Tibial artery (tissue), 4 donors: ENCODE data around the gene NINJ2.
A peak's percentile ranks its signal among the peaks of the same experiment; 100 is the strongest.

Source experiments
- DNase-seq, 2 donors: peaks; one replicate each; pipeline ENCODE4 v3.0.0-alpha.2; 2019
- H3K27ac ChIP-seq, 2 donors: fragments of 200-600 bp; sonication (generic) in 1 of 2; 1 replicate in 1 of 2; 2 replicates in 1 of 2; pipeline ENCODE4 v1.5.1; 2018 to 2019; ENCODE audit warnings: mild to moderate bottlenecking in 1 of 2
- H3K27me3 ChIP-seq, 2 donors: fragments of 200-600 bp; sonication (generic) in 1 of 2; one replicate each; pipeline versions ENCODE4 v1.5.1 to v1.6.0; 2016 to 2019
- H3K36me3 ChIP-seq, 3 donors: fragments of 200-600 bp; sonication (generic) in 2 of 3; one replicate each; pipeline ENCODE4 v1.5.1; 2016 to 2019; ENCODE audit warnings: mild to moderate bottlenecking in 2 of 3
- H3K4me1 ChIP-seq, 4 donors: fragments of 200-600 bp; sonication (generic) in 2 of 4; 1 replicate in 3 of 4; 2 replicates in 1 of 4; pipeline ENCODE4 v1.5.1; 2016 to 2019
- H3K4me3 ChIP-seq, 2 donors: fragments of 200-600 bp; sonication (generic) in 1 of 2; 1 replicate in 1 of 2; 2 replicates in 1 of 2; pipeline ENCODE4 v1.5.1; 2018 to 2019; ENCODE audit warnings: mild to moderate bottlenecking in 2 of 2
- H3K9me3 ChIP-seq, 3 donors: fragments of 200-600 bp; sonication (generic) in 1 of 3; one replicate each; pipeline ENCODE4 v1.5.1; 2016 to 2019
- intact Hi-C: fragments of 100-400 bp; cut with DNase I; formaldehyde crosslinking; loops from one replicate; pipeline ENCODE4 v1.15.0; 2023; ENCODE audit warnings: low total_unique reads
- TF ChIP-seq, protein P1 (sequence below), 2 experiments: fragments of 200-600 bp in 1 of 2; fragments of 450-650 bp in 1 of 2; IDR thresholded peaks; one replicate each; pipeline ENCODE4 v1.5.1; 2017 to 2019; ENCODE audit warnings: antibody characterized with exemption in 2 of 2, mild to moderate bottlenecking in 1 of 2, moderate library complexity in 1 of 2

NINJ2 gene

DNA sequence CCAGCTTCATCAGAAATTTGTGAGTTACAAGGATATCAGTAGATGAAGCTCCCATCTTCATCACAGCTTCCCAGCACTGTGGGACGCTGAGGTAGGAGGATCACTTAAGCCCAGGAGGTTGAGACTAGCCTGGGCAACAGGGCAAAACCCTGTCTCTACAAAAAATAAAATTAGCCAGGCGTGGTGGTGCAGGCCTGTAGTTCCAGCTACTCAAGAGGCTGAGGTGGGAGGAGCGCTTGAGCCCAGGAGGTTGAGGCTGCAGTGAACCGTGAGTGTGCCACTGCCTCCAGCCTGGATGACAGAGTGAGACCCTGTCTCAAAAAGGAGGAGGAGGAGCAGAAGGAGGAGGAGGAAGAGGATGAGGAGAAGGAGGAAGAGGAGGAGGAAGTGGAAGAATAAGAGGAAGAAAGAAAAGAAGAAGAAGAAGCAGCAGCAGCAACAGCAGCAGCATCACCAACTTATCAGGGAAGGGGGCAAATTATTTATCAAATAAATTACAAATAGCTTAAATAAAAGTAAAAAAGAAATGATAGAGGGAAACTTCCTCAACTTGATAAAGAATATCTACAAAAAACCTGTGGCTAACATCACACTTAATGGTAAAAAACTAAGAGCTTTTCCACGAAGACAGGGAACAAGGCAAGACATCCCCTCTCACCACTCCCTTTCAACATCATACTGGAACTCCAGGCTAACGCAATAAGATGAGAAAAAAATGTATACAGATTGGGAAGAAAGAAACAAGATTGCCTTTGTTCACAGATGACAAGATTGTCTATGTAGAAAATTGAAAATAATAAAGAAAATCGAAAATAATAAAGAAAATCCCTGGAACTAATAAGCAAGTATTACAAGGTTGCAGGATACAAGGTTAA is 69.6 kb downstream of the NINJ2 start:
- no peaks in the 10 kb centered on the region for H3K27me3 ChIP-seq
- DNase-seq: no peak
- no peak overlapping the region for H3K27ac ChIP-seq
- intact Hi-C loops: no loop called here
- no peak overlapping the region for H3K4me3 ChIP-seq
- no peaks in the 10 kb centered on the region for H3K4me1 ChIP-seq
- H3K9me3 ChIP-seq: no peaks in the 10 kb centered on the region
- TF ChIP-seq, protein P1, sequence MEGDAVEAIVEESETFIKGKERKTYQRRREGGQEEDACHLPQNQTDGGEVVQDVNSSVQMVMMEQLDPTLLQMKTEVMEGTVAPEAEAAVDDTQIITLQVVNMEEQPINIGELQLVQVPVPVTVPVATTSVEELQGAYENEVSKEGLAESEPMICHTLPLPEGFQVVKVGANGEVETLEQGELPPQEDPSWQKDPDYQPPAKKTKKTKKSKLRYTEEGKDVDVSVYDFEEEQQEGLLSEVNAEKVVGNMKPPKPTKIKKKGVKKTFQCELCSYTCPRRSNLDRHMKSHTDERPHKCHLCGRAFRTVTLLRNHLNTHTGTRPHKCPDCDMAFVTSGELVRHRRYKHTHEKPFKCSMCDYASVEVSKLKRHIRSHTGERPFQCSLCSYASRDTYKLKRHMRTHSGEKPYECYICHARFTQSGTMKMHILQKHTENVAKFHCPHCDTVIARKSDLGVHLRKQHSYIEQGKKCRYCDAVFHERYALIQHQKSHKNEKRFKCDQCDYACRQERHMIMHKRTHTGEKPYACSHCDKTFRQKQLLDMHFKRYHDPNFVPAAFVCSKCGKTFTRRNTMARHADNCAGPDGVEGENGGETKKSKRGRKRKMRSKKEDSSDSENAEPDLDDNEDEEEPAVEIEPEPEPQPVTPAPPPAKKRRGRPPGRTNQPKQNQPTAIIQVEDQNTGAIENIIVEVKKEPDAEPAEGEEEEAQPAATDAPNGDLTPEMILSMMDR (IDR thresholded peaks at IDR 0.05): no peak
- H3K36me3 ChIP-seq: no peaks in the 10 kb centered on the region

DNA sequence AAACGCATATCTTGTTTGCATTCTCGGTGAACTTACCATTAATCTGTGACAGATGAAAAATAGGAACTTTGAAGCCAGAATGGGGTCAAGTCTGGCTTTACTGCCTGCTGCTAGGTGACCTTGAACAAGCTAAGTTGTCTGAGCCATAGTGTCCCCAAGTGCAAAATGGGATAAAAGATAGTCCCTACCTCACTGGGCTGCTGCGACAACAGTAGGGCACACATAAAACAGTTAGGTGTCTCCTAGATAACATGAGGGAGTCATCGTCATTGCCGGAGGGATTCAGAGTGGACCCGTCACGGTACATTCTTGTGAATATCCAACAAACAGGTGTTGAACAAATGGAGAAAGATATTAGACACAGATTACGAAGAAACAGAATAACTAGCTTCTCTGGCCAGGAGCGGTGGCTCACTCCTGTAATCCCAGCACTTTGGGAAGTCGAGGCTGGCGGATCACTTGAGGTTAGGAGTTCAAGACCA is 71.2 kb downstream of the NINJ2 start:
- Histone ChIP-seq H3K4me3 (no peak overlapping the region), H3K9me3 (no peaks in the 10 kb centered on the region), H3K4me1 (no peaks in the 10 kb centered on the region), H3K27me3 (no peaks in the 10 kb centered on the region), H3K27ac (no peak overlapping the region), H3K36me3 (no peaks in the 10 kb centered on the region)
- DNase-seq: no peak
- intact Hi-C loops: no loop called here
- TF ChIP-seq, protein P1 (IDR thresholded peaks at IDR 0.05): no peak

DNA sequence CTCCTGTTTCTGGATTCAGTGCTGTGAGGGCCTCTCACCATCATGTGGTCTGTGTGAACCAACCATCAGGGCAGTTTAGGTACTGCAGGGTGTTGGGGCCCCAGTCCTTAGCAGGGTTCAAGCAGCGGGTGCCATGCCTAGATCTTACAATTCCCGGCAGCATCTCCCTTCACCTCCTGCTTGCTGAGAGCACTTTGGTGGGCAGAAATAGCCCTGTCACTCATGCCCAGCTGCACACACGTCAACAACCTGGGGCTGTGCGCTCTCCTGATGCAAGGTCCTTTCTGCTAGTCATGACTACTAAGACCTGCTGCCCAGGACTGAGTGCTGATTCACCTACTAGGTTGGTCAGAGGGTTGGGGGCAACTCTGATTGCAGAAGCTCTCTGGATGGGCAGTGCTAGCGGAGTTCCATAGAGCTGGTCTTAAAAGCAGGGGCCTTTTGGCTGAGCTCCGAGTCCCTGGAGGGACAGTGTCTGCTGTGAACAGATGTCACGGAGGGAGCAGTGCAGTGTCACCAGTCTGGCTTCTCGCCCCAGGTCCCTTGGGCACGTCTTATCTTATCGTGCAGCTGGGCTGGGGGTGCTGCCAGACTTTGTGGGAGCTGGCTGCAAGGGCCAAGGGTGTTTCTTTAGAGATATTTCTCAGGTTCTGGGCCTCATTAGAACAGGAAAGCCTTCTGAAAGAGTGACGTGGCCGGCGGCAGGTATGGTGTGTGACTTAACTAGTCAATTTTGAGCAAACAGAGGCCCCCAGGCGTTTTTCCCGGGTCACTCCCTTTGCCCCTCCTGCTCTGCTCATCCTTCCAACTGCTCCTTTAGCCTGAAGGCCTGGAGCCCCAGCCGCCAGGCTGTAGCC is 71.8 kb downstream of the NINJ2 start:
- H3K4me3 ChIP-seq: no peak overlapping the region
- intact Hi-C loops: no loop called here

DNA sequence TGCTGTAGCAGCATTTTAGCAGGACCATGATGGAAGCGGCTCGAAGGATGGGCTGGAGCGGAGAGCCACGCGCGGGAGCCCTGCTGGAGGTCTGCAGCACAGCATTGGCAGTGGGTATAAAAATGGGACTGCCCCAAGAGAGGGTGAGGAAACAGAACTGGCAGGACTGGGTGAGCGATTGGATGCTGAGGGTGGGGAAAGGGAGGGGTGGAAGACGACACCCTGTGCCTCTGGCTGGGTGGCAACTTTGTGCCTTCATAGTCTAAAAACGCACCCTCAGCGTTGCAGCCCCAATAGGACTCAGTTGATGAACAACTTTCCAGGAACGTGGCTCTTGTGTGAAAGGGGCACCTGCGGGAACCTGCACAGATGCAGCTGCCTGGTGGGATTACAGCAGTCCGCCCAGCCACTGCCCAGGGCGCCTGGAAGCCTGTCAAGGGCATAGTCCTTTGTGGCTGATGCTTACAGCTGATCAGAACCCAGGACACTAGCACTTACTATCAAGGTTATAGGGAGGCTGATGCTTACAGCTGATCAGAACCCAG is 73.0 kb downstream of the NINJ2 start:
- peak in 1 of 2 donors; percentile 24 for DNase-seq
- H3K4me1 ChIP-seq: no peaks in the 10 kb centered on the region
- no peaks in the 10 kb centered on the region for H3K27me3 ChIP-seq
- H3K4me3 ChIP-seq: no peak overlapping the region
- TF ChIP-seq, protein P1 (IDR thresholded peaks at IDR 0.05): no peak
- intact Hi-C loops: no loop called here
- H3K9me3 ChIP-seq: no peaks in the 10 kb centered on the region
- no peaks in the 10 kb centered on the region for H3K36me3 ChIP-seq
- H3K27ac ChIP-seq: no peak overlapping the region

More for the DNA sequence above, 71.8 kb downstream of the NINJ2 start:
- no peaks in the 10 kb centered on the region for H3K27me3 ChIP-seq
- DNase-seq: peak in 1 of 2 donors; percentile 66
- TF ChIP-seq, protein P1 (IDR thresholded peaks at IDR 0.05): no peak
- no peaks in the 10 kb centered on the region for H3K4me1 ChIP-seq
- H3K9me3 ChIP-seq: no peaks in the 10 kb centered on the region
- no peaks in the 10 kb centered on the region for H3K36me3 ChIP-seq
- no peak overlapping the region for H3K27ac ChIP-seq

DNA sequence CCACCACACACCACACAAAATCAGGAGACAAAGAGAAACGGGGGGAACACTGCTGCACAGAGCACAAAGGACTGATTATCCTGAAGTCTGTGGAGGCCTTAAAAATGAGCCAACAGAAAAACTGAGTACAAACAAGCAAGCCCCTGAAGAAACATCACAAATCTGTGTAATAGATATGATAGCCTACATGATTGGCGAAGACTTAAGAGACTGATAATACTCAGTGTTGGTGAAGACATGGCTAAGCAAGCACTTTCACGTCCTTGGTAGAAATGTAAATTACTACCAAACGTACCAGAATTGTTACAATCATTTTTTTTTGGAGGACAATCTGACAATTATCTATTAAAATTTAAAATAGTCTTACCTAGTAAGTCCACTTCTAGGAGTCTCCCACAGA is 74.6 kb downstream of the NINJ2 start:
- H3K27ac ChIP-seq: no peak overlapping the region
- DNase-seq: peak in 1 of 2 donors; percentile 11
- no peaks in the 10 kb centered on the region for H3K36me3 ChIP-seq
- H3K4me3 ChIP-seq: no peak overlapping the region
- H3K27me3 ChIP-seq: no peaks in the 10 kb centered on the region
- intact Hi-C loops: loop anchor here (10.0 kb wide), 1 partner anchor 506 kb away; no protein-coding TSS in a partner anchor
- H3K4me1 ChIP-seq: no peaks in the 10 kb centered on the region
- TF ChIP-seq, protein P1 (IDR thresholded peaks at IDR 0.05): no peak
- H3K9me3 ChIP-seq: no peaks in the 10 kb centered on the region
